ENCODE measurements around the gene IDH1. TPM values are rescaled to one million over a fixed set of nuclear protein-coding genes. Genes with fewer than 3 reads are reported as not detected.
"Not testable (repeated sequence)": the region's sequence is repeated elsewhere in the genome, so short reads cannot be mapped to it uniquely, and the experiment has no call there.

IDH1 gene
- total RNA-seq, 1 experiment from 2014 or later: 50.2 TPM

GRCh38 chr2:208266936-208267335 is 12.1 kb upstream of the IDH1 start:
- H3K27ac Mint-ChIP-seq (ENCODE audit: low read depth, unreplicated experiment): peak overlapping the region; percentile 96
- H3K36me3 Mint-ChIP-seq (ENCODE audit: insufficient read depth, unreplicated experiment): peaks cover 14% of the 10 kb centered on the region
- H3K9me3 Mint-ChIP-seq (ENCODE audit: unreplicated experiment): peaks cover 5% of the 10 kb centered on the region
- intact Hi-C loops (cut with micrococcal nuclease): loop anchor here (1.0 kb wide), 1 partner anchor 12 kb away; the partner anchor contains the start of gene IDH1
- no peak for DNase-seq (ENCODE audit: unreplicated experiment)
- peak overlapping the region; percentile 90 for H3K4me3 Mint-ChIP-seq (ENCODE audit: unreplicated experiment)
- CTCF ChIA-PET: interaction anchor here (0.6 to 5.8 kb wide), 7 partner anchors 14 to 295 kb away, joined by 3 to 38 read pairs (median 7); partner anchors contain the start of gene IDH1
- H3K4me1 Mint-ChIP-seq (ENCODE audit: insufficient read depth, unreplicated experiment): peaks cover 27% of the 10 kb centered on the region
- TF ChIP-seq CTCF (IDR thresholded peaks at IDR 0.05; ENCODE audit: unreplicated experiment): no peak
- no peaks in the 10 kb centered on the region for H3K27me3 Mint-ChIP-seq (ENCODE audit: insufficient read depth, unreplicated experiment)
- BruUV-seq (replicated peaks): TSS peak; percentile 46
- POLR2A ChIA-PET: interaction anchor here (0.7 to 5.9 kb wide), 13 partner anchors 8 to 668 kb away, joined by 3 to 159 read pairs (median 4); partner anchors contain the start of genes CCNYL1 and IDH1

- peak; percentile 35 for DNase-seq (ENCODE audit: unreplicated experiment)
- Mint-ChIP-seq H3K4me1 (ENCODE audit: insufficient read depth, unreplicated experiment) (peaks cover 27% of the 10 kb centered on the region), H3K36me3 (ENCODE audit: insufficient read depth, unreplicated experiment) (peaks cover 10% of the 10 kb centered on the region), H3K27me3 (ENCODE audit: insufficient read depth, unreplicated experiment) (no peaks in the 10 kb centered on the region), H3K9me3 (ENCODE audit: unreplicated experiment) (peaks cover 5% of the 10 kb centered on the region), H3K4me3 (ENCODE audit: unreplicated experiment) (peak overlapping the region; percentile 90), H3K27ac (ENCODE audit: low read depth, unreplicated experiment) (peak overlapping the region; percentile 96)
- intact Hi-C loops (cut with micrococcal nuclease): loop anchor here (1.0 kb wide), 1 partner anchor 11 kb away; the partner anchor contains the start of gene IDH1
- no peak for TF ChIP-seq CTCF (IDR thresholded peaks at IDR 0.05; ENCODE audit: unreplicated experiment)
- no TSS peak for BruUV-seq (replicated peaks)
- ChIA-PET CTCF (interaction anchor here (0.7 to 5.8 kb wide), 6 partner anchors 13 to 295 kb away, joined by 3 to 38 read pairs (median 6); partner anchors contain the start of gene IDH1), POLR2A (interaction anchor here (0.7 to 5.9 kb wide), 13 partner anchors 8 to 1652 kb away, joined by 3 to 159 read pairs (median 4); partner anchors contain the start of genes CCNYL1 and IDH1)
Observed at GRCh38 chr2:208266553-208266893, 11.7 kb upstream of the IDH1 start.

GRCh38 chr2:208265801-208266552 is 11.1 kb upstream of the IDH1 start, which contains the start of gene PIKFYVE:
PIKFYVE (plus strand) TSS chr2:208266255; CDS start chr2:208271520, 5,265 bp downstream.
- H3K4me1 Mint-ChIP-seq (ENCODE audit: insufficient read depth, unreplicated experiment): peaks cover 27% of the 10 kb centered on the region
- H3K36me3 Mint-ChIP-seq (ENCODE audit: insufficient read depth, unreplicated experiment): peaks cover 5% of the 10 kb centered on the region
- ChIA-PET CTCF (interaction anchor here (0.6 to 5.8 kb wide), 7 partner anchors 11 to 226 kb away, joined by 3 to 38 read pairs (median 7); partner anchors contain the start of gene IDH1), POLR2A (interaction anchor here (0.5 to 5.9 kb wide), 15 partner anchors 9 to 1653 kb away, joined by 3 to 159 read pairs (median 4); partner anchors contain the start of genes CCNYL1 and IDH1)
- H3K4me3 Mint-ChIP-seq (ENCODE audit: unreplicated experiment): peak within 1 kb of the TSS; percentile 90
- intact Hi-C loops (cut with micrococcal nuclease): loop anchor here (1.0 kb wide), 1 partner anchor 11 kb away; the partner anchor contains the start of gene IDH1
- H3K27ac Mint-ChIP-seq (ENCODE audit: low read depth, unreplicated experiment): peak within 1 kb of the TSS; percentile 96
- no peak for TF ChIP-seq CTCF (IDR thresholded peaks at IDR 0.05; ENCODE audit: unreplicated experiment)
- H3K27me3 Mint-ChIP-seq (ENCODE audit: insufficient read depth, unreplicated experiment): no peaks in the 10 kb centered on the region
- BruUV-seq (replicated peaks): no TSS peak
- peak; percentile 98 for DNase-seq (ENCODE audit: unreplicated experiment)
- H3K9me3 Mint-ChIP-seq (ENCODE audit: unreplicated experiment): peaks cover 5% of the 10 kb centered on the region

- CTCF ChIA-PET: interaction anchor here (0.6 to 5.8 kb wide), 8 partner anchors 10 to 666 kb away, joined by 3 to 38 read pairs (median 4); partner anchors contain the start of gene IDH1
- no peak for TF ChIP-seq CTCF (IDR thresholded peaks at IDR 0.05; ENCODE audit: unreplicated experiment)
- Mint-ChIP-seq H3K4me1 (ENCODE audit: insufficient read depth, unreplicated experiment) (peaks cover 27% of the 10 kb centered on the region), H3K36me3 (ENCODE audit: insufficient read depth, unreplicated experiment) (peaks cover 3% of the 10 kb centered on the region), H3K27me3 (ENCODE audit: insufficient read depth, unreplicated experiment) (no peaks in the 10 kb centered on the region), H3K4me3 (ENCODE audit: unreplicated experiment) (peak overlapping the region; percentile 90), H3K27ac (ENCODE audit: low read depth, unreplicated experiment) (peak overlapping the region; percentile 96), H3K9me3 (ENCODE audit: unreplicated experiment) (peaks cover 5% of the 10 kb centered on the region)
- no TSS peak for BruUV-seq (replicated peaks)
- POLR2A ChIA-PET: interaction anchor here (0.5 to 5.9 kb wide), 12 partner anchors 11 to 742 kb away, joined by 3 to 159 read pairs (median 4); partner anchors contain the start of genes CCNYL1 and IDH1
- intact Hi-C loops (cut with micrococcal nuclease): no loop called here
- peak; percentile 23 for DNase-seq (ENCODE audit: unreplicated experiment)
Observed at GRCh38 chr2:208265371-208265800, 10.5 kb upstream of the IDH1 start.

GRCh38 chr2:208256849-208257813 is 2.3 kb upstream of the IDH1 start:
- H3K4me1 Mint-ChIP-seq (ENCODE audit: insufficient read depth, unreplicated experiment); DNase-seq (ENCODE audit: unreplicated experiment); intact Hi-C loops (cut with micrococcal nuclease); H3K36me3 Mint-ChIP-seq (ENCODE audit: insufficient read depth, unreplicated experiment); H3K9me3 Mint-ChIP-seq (ENCODE audit: unreplicated experiment); H3K4me3 Mint-ChIP-seq (ENCODE audit: unreplicated experiment); H3K27me3 Mint-ChIP-seq (ENCODE audit: insufficient read depth, unreplicated experiment); BruUV-seq (replicated peaks); H3K27ac Mint-ChIP-seq (ENCODE audit: low read depth, unreplicated experiment): not testable (repeated sequence)
- CTCF ChIA-PET: interaction anchor here (0.7 to 7.4 kb wide), 6 partner anchors 12 to 159 kb away, joined by 3 to 104 read pairs (median 6); no protein-coding TSS in a partner anchor
- POLR2A ChIA-PET: interaction anchor here (6.4 kb wide), 1 partner anchor 10 kb away, joined by 159 read pairs; the partner anchor contains the start of gene PIKFYVE
